A549 (cell line): Measurements from ENCODE around the gene POU3F3.

Experiments
- BHLHE40 ChIP-seq: IDR thresholded peaks from 2 replicates; pipeline ENCODE4 v1.6.1; 2012; ENCODE audit warnings: low read depth, low read length, inconsistent platforms
- CTCF ChIP-seq: fragments of >200 bp; sonication (Bioruptor Twin); formaldehyde crosslinking; IDR thresholded peaks from 3 replicates; pipeline ENCODE4 v1.5.1; 2016
- HDAC2 ChIP-seq: fragments of 200-600 bp; sonication (generic); IDR thresholded peaks from 2 replicates; pipeline ENCODE4 v1.6.1; 2016
- JUNB ChIP-seq: fragments of >200 bp; sonication (Bioruptor Twin); formaldehyde crosslinking; IDR thresholded peaks from 2 replicates; pipeline ENCODE4 v1.6.1; 2016
- KDM1A ChIP-seq: fragments of 200-600 bp; sonication (generic); IDR thresholded peaks from 2 replicates; pipeline ENCODE4 v1.6.1; 2016; ENCODE audit warnings: low read depth, mild to moderate bottlenecking
- POLR2A ChIP-seq: IDR thresholded peaks from 2 replicates; pipeline ENCODE4 v1.6.1; 2012; ENCODE audit warnings: mild to moderate bottlenecking, low read length
- RAD21 ChIP-seq, 2 experiments: fragments of >200 bp in 1 of 2; sonication (Bioruptor Twin) in 1 of 2; formaldehyde crosslinking in 1 of 2; IDR thresholded peaks in 1 of 2; conservative IDR thresholded peaks in 1 of 2; 2 replicates in 1 of 2; 3 replicates in 1 of 2; pipeline ENCODE4 v1.6.1; 2012 to 2018; ENCODE audit warnings: inconsistent platforms in 1 of 2
- REST ChIP-seq: fragments of 200-600 bp; sonication (generic); IDR thresholded peaks from 2 replicates; pipeline ENCODE4 v1.6.1; 2016; ENCODE audit warnings: antibody characterized with exemption, mild to moderate bottlenecking, moderate library complexity
- SMC3 ChIP-seq: fragments of >200 bp; sonication (Bioruptor Twin); formaldehyde crosslinking; IDR thresholded peaks from 3 replicates; pipeline ENCODE4 v1.6.1; 2018; ENCODE audit warnings: inconsistent platforms
- SREBF2 ChIP-seq: fragments of 450-650 bp; IDR thresholded peaks from 2 replicates; pipeline ENCODE4 v1.6.1; 2014; ENCODE audit warnings: mild to moderate bottlenecking, moderate library complexity
- TF ChIP-seq, protein P1 (sequence below): fragments of 150-350 bp; IDR thresholded peaks from 2 replicates; pipeline ENCODE4 v1.6.1; 2014; ENCODE audit warnings: low read depth, mild to moderate bottlenecking, low read length

DNA sequence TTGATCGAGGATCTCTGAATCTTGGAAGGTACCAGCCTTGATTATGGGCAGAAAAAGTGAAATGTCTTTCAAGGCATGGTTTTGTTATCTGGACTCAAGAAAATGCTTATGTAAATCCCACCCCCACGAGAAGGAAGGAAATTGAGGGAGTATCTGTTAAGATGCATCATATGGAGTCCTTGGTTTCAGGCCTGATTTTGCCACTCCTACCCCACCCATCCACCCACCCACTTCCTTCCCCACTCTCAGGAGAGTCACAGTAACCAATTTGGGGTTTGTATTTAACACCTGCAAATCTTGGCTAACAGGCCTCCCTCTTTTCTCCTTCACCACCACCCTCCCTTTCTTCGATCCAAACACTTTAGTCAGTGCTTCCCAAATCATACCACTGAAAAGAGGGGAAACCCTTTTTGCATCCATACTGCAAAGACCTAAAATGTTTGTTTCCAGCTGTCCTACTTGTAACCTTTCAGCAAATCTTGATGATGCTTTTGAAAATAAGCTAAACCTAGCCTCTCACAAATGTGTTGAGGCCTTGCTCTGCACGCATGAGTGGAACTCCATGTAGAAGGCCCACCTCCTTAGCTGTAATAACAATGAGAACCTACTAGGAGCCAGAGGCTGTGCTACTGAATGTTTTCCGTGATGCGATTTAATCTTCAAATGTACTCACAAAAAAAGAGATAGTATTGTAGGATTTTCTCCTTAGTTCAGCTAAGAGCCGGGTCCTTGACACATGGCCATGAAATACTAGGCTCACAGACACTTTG, 34.8 kb downstream of the POU3F3 start:
- TF ChIP-seq CTCF = no peak
- no peak for TF ChIP-seq SMC3
- TF ChIP-seq, protein P1, sequence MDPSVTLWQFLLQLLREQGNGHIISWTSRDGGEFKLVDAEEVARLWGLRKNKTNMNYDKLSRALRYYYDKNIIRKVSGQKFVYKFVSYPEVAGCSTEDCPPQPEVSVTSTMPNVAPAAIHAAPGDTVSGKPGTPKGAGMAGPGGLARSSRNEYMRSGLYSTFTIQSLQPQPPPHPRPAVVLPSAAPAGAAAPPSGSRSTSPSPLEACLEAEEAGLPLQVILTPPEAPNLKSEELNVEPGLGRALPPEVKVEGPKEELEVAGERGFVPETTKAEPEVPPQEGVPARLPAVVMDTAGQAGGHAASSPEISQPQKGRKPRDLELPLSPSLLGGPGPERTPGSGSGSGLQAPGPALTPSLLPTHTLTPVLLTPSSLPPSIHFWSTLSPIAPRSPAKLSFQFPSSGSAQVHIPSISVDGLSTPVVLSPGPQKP = no peak
- TF ChIP-seq JUNB = no peak
- TF ChIP-seq HDAC2 = no peak
- no peak for TF ChIP-seq POLR2A
- TF ChIP-seq KDM1A = no peak
- no peak for TF ChIP-seq BHLHE40
- no peak for TF ChIP-seq RAD21 (conservative IDR thresholded peaks at IDR 0.05 in 1 of 2, IDR thresholded peaks at IDR 0.05 in 1 of 2)
- TF ChIP-seq SREBF2 = no peak
- no peak for TF ChIP-seq REST
